ENCODE data around the gene VPS13D.

The VPS13D gene

GRCh38 chr1:12542616-12543592 is 313.1 kb downstream of the VPS13D start:
- no peak for FAIRE-seq

DNA sequence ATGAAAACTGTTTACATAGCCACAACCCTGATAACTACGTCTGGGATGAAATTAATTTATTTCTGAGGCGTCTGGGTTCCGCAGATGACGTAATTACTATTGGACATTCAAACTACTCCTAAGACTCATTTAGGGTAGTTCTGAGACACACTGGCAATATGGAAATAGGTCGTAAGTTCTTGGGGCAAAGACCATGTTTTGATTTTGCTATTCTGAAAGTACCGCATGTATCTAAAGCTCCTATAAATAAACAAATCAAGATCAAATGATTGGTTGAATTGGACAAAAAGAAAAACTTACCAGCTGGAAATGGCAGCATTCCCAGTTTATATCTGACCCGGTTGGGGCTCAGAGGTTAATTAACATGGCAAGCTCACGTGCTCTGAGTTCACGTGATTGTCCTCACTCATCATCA is 313.9 kb downstream of the VPS13D start:
- FAIRE-seq: no peak

DNA sequence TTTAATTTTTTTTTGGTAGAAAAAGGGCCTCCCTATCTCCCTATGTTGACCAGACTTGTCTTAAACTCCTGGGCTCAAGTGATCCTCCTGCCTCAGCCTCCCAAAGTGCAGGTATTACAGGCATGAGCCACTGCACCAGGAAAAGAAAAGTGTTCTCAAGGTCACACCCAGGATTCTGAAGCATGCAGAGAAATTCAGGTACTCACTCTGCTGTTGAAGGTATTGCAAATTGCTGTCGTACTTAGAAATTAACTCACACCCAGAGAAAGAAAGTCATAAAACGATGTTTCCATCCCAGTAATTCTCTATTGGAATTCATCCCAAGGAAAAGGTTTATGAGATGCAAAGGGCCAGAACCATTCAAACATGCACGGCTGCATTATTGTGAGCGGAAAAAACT is 314.5 kb downstream of the VPS13D start:
- no peak for FAIRE-seq

DNA sequence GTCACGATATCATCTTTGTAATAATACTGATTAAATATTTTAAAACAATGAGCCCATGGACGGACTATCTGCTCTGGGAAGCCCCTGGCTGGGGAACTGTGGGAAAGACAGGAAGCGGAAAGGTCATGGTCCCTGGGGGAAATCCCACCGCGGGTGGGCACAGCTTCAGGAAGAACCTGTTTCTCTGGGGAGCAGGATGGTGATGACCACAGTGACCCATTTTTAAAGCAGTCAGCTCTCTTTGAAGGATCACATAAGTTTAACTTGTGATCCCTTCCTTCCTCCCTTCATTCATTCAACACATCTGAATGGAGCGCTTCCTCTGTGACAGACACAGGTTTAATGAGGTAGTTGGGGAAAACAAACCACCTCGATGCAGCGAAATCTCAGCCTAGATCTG is 315.2 kb downstream of the VPS13D start:
- FAIRE-seq: no peak

- FAIRE-seq: no peak
Measured at GRCh38 chr1:12546771-12547585, 317.1 kb downstream of the VPS13D start.

DNA sequence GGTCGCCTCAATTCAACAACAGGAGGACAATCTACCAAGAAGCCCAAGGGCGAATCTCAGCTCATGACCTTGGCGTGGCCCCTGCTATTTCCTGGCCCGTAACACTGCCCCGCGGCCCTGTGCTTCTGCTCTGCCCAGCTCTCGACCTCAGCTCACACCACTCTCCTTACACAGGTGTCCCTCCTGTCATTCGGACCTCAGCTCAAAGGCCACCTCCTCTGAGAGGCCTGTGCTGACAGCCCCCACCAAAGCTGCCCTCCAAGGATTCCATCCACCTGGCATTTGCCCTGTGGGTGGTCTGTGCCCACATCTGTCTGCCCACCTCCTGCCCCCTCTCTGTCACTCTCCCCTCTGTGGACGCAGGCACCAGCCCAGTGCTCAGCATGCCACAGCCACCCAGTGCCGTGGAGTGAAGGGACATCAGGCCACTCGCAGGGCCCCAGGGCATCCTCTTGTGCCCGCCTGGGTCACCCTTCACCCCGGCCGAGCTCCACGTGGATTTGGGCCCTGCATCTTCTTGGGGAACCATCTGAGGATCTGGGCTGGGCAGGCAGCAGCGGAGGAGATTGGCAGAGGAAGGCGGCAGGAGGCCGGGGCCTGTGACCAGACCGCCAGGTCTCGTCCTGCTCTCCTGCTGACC is 317.9 kb downstream of the VPS13D start:
- no peak for FAIRE-seq

DNA sequence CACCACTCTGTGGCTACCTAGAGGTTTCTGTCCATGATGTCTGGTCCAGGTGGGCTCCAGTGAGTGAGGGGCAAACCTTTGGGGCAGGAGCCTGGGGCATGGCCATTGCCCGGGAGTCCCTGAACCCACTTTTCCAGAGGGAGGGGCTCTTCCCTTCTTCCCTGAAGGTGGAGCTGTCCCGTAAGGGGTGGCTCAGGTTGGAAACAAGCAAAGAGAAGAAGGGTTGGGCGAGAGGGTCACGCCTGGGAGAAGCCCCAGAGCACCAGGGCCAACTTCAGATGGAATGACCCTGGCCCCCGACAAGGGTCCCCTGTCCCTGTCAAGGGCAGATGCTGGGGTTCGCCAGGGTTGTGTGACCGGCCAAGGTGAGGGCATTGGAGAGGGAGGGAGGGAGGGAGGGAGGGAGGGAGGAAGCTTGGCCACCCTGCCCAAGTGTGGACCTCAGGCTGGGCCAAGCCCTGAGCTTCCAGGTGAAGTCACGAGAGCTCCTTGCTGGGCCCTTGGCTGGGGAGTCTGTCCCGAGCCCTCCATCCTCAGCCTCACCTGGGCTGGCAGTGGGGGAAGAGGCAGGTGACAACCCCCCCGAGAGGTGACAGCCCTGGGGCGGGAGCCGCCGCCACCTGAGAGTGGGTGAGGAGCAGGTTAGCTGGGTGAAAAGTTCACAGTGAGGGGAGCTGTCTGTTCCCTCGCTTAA is 318.6 kb downstream of the VPS13D start:
- no peak for FAIRE-seq

- FAIRE-seq: no peak
Measured at GRCh38 chr1:12548973-12549459, 319.2 kb downstream of the VPS13D start.

DNA sequence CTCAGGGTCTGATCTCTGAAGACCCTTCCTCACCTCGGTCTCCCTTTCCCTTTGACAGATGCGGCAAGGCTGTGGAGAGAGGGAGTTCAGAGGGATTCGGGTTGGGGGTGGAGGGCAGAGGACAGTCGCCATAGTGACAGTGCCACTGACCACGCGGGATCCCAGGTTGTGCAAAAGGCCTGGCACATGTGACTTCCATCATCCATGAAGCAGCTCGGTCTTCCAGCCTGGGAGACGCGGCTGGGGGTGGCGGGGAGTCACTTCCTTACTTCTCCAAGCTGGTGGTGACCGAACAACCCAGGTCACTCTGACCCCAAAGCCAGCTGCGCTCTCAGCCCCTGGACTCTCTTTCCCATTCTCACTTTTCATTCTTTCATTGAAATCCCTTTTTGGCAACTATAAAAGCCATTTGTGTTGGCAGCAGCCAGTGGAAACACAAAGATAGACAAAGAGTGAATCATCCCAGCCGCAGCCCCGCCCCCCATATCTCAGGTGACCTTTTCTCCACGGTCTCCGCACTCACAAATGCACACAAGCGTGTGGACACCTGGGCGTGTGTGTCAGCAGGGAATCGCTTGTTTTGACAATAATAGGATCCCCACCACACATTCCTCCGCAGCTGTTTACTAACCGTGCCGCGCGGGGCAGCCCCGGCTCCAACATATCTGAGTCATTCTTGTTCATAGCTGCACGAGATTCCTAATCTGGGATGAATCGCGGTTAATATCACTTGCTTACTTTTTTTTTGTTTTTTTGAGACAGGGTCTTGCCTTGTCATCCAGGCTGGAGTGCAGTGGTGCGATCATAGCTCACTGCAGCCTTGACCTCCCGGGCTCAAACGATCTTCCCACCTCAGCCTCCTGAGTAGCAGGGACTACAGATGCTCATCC is 319.9 kb downstream of the VPS13D start:
- no peak for FAIRE-seq

GRCh38 chr1:12551584-12551983 is 321.8 kb downstream of the VPS13D start:
- FAIRE-seq: no peak

GRCh38 chr1:12552111-12552888 is 322.5 kb downstream of the VPS13D start:
- FAIRE-seq: no peak

GRCh38 chr1:12552951-12553921 is 323.4 kb downstream of the VPS13D start:
- no peak for FAIRE-seq

- FAIRE-seq: no peak
Measured at GRCh38 chr1:12553963-12554362, 324.1 kb downstream of the VPS13D start.

GRCh38 chr1:12554521-12555305 is 324.9 kb downstream of the VPS13D start:
- no peak for FAIRE-seq

DNA sequence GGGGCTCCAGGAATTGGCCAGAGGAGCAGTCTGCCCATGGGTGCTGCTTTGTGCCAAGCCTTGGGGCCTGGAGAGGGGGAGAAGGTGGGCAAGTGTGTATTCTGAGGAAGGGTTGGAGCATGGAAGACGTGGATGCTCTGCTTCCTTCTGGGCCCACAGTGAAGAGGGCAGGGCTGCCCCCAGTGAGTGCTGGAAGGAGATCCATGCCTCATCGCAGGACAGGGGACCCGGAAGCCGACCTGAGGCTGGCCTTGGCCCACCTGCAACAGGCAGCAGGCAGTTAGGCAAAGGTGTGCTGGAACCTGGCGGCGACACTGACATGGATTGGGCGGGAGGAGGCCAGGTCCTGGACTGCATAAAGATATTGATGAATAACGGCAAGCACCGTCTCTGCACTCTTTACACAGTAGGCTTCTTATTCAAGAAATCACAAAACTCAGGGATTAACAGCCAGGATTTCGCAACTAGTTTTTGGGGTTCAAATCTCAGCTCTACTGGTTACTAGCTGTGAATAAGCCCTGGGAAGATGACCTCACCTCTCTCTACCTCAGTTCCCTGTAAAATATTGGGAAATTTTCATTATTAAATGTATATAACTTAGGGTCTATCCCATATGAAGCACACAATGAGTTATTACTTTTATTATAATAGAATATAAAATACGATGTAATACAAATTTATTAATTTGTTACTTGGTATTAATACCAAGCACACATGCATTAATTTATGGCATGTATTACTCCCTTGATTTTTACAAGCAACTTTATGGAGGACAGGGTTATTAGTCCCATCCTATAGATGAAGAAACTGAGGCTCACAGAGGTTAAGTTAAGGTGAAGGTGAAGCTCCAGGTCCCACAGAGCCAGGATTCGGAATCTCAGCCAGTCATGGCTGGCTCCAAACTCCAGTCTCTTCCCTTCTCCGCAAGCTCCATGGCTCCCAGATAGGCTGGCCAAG is 325.9 kb downstream of the VPS13D start:
- no peak for FAIRE-seq

DNA sequence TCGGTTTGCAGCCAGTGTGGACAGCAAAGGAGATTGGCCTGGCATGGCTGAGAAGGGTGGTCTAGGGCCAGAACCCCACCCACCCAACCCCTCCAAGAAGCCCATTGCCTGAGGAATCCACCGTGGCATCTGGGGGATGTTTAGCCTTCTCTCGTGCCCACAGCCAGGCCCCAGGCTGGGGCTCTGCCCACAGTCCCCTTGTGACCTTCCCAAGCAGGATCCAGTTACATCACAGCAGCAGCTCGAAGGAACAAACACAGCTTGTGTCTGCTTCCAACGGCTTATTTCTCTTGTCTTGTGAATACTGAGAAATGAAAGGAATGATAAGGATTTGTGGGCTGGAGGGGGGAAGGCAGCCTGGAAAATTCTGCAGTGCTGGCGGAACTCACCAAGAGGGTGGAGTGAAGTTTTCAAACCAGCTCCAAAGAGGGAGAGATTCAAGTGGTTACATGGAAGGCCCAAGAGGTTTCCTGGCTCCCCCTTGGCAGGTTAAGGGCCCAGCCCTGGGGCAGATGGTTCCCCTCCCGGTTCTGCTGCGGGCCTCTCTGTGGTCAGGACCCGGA is 326.6 kb downstream of the VPS13D start:
- FAIRE-seq: no peak
